Heart left ventricle (tissue), 16 donors: ENCODE measurements around the gene NSD1. TPM values are rescaled to one million over a fixed set of nuclear protein-coding genes. Genes with fewer than 3 reads are reported as not detected.

Experiments
- ATAC-seq, 4 donors: fragments of 200-7000 bp; cut with Tn5 transposase; one replicate each; pipeline ENCODE4 v1.9.1; 2020 to 2022; ENCODE audit warnings: moderate library complexity in 4 of 4, mild to moderate bottlenecking in 3 of 4, moderate number of reproducible peaks in 1 of 4
- DNase-seq, 5 donors: peaks; one replicate each; pipeline ENCODE4 v3.0.0-alpha.2; 2020
- H3K27ac ChIP-seq, 12 donors: fragments of 200-600 bp; sonication (generic) in 4 of 12; one replicate each; pipeline versions ENCODE4 v1.5.0 to v1.8.0; 2016 to 2022; ENCODE audit warnings: mild to moderate bottlenecking in 2 of 12
- H3K27me3 ChIP-seq, 9 donors: fragments of 200-600 bp; sonication (generic) in 2 of 9; one replicate each; pipeline versions ENCODE4 v1.5.1 to v1.8.0; 2016 to 2022; ENCODE audit warnings: mild to moderate bottlenecking in 3 of 9
- H3K36me3 ChIP-seq, 9 donors: fragments of 200-600 bp; sonication (generic) in 2 of 9; one replicate each; pipeline versions ENCODE4 v1.5.0 to v1.8.0; 2018 to 2022; ENCODE audit warnings: mild to moderate bottlenecking in 2 of 9
- H3K4me1 ChIP-seq, 12 donors: fragments of 200-600 bp; sonication (generic) in 4 of 12; one replicate each; pipeline versions ENCODE4 v1.5.0 to v1.8.0; 2016 to 2022; ENCODE audit warnings: mild to moderate bottlenecking in 3 of 12
- H3K4me3 ChIP-seq, 12 donors: fragments of 200-600 bp; sonication (generic) in 4 of 12; one replicate each; pipeline versions ENCODE4 v1.5.0 to v1.8.0; 2017 to 2022; ENCODE audit warnings: mild to moderate bottlenecking in 9 of 12, moderate library complexity in 4 of 12
- H3K9me3 ChIP-seq, 12 donors: fragments of 200-600 bp; sonication (generic) in 4 of 12; one replicate each; pipeline versions ENCODE4 v1.5.0 to v1.8.0; 2016 to 2022; ENCODE audit warnings: mild to moderate bottlenecking in 1 of 12
- POLR2A ChIP-seq, 2 donors: fragments of 450-650 bp; IDR thresholded peaks; one replicate each; pipeline ENCODE4 v1.6.1; 2017; ENCODE audit warnings: antibody characterized with exemption in 2 of 2, mild to moderate bottlenecking in 2 of 2, moderate library complexity in 2 of 2
- WGBS, 4 donors: extraction: QIAGEN DNeasy Blood & Tissue Kit in 2 of 4; methylation state at CpG; one replicate each; pipeline versions ENCODE4 v1.1.5 to v1.1.7; 2013 to 2018; 5-methylcytosine and 5-hydroxymethylcytosine counted together
- intact Hi-C, 10 donors: fragments of 100-400 bp; cut with DNase I; formaldehyde crosslinking; loops; one replicate each; pipeline versions ENCODE4 v1.11.1 to v1.14.2; 2022
- polyA plus RNA-seq, 2 donors: library from polyadenylated mRNA; stranded (reverse); fragments of 200-250 nt; gene quantifications; one replicate each; pipeline ENCODE4 v1.2.3, GENCODE V29; 2013
- total RNA-seq, 9 donors: library from RNA; depleted of rRNA in 2 of 9; stranded (reverse); fragments of >200 nt in 2 of 9; fragmentation: NEBNext Ultra II Directional in 3 of 9; extraction: Animal tissue kit (Norgen Biotek cat#: 25700) in 3 of 9; gene quantifications; one replicate each; pipeline versions ENCODE4 v1.1.0 to v1.2.4, GENCODE V29; 2016 to 2023
- TF ChIP-seq, protein P1 (sequence below), 12 donors: fragments of 200-600 bp; sonication (generic) in 4 of 12; IDR thresholded peaks; one replicate each; pipeline versions ENCODE4 v1.5.0 to v1.8.0; 2018 to 2022; ENCODE audit warnings: antibody characterized with exemption in 12 of 12, mild to moderate bottlenecking in 5 of 12
- donor health status: ischemic (EF 13 %, LVEDD 7.1; RV severe dilation, severe dysfunction).
- donor health status: healthy with polysubstance abuse.
- donor health status: DM: no; HTN: yes; CAD: no.
- donor health status: DM: no; HTN: no; CAD: no.
- donor health status: ischemic (EF 25% LVEDD 6.9; RV normal size, moderate dysfunction).
- donor health status: ischemic (EF 25% LVEDD 5.7; RV mildly dilated, moderate dysfunction).
- donor health status: healthy.
- donor health status: DM: yes; HTN: yes; CAD: no.
- donor health status: ischemic (EF 35%, LVEDD 5.7; RV mildly dilated, moderate dysfunction).
- donor health status: nonischemic (EF 11% LVEDD 7.7; RV severe dilation, severe dysfunction).
- donor health status: DM: yes; HTN: yes; CAD: no.
- donor health status: PGD.
- donor health status: ischemic (EF 29% LVEDD 5.4; RV normal size, mild dysfunction).
- donor health status: nonischemic (EF 23%, LVEDD 6.1; RV moderate dilation, normal function).

NSD1 gene
- total and polyA plus RNA-seq, 11 donors, result 10.9 to 64.6 (median 43.9) TPM

DNA sequence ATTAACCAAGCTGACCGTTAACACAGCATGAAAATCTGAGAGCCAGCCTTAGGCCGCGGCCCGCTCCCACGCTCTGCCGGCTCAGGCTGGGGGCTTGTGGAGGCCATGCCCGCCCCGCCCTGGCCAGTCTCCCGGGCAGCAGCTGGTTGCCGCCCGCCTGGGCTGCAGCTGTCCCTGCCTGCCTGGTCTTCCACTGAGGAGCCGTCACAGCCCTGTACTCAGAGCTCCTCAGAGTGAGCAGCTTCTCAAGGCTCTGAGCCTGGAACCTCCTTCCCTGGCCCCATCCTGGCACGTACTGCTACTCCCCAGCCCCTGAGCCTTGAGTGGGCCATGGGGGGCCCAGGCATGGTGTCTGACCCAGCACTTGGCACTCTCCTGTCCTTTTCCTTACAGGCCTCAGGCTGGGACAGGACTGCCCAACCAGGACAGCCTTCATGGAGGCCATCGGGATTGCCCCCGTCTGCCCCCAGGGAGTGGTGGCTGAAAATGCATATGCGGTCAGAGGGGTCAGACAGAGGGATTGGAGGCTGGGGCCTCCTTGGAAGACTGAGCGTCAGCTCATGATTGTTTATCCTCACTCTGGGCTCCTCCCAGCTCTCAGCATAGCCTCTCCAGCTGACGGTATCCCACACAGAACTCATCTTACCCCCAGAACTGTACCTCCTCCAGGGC, 35.0 kb upstream of the NSD1 start:
- H3K36me3 ChIP-seq, result no peaks in the 10 kb centered on the region
- intact Hi-C loops, result no loop called here
- H3K4me3 ChIP-seq, result no peak overlapping the region
- H3K9me3 ChIP-seq, result no peaks in the 10 kb centered on the region
- WGBS, 4 donors, result 58 to 80% (median 77%) methylated on average over 6 to 18 of the region's 18 CpGs
- ATAC-seq (peak in 3 of 4 donors; percentile 8 to 66 (median 49)), DNase-seq (peak in 2 of 5 donors; percentile 57 to 66)
- H3K27ac ChIP-seq, result no peak overlapping the region
- peaks cover 0 to 7% (median 0%) of the 10 kb centered on the region in 9 donors for H3K27me3 ChIP-seq
- H3K4me1 ChIP-seq, result peaks cover 0 to 33% (median 15%) of the 10 kb centered on the region in 12 donors
- TF ChIP-seq, protein P1, sequence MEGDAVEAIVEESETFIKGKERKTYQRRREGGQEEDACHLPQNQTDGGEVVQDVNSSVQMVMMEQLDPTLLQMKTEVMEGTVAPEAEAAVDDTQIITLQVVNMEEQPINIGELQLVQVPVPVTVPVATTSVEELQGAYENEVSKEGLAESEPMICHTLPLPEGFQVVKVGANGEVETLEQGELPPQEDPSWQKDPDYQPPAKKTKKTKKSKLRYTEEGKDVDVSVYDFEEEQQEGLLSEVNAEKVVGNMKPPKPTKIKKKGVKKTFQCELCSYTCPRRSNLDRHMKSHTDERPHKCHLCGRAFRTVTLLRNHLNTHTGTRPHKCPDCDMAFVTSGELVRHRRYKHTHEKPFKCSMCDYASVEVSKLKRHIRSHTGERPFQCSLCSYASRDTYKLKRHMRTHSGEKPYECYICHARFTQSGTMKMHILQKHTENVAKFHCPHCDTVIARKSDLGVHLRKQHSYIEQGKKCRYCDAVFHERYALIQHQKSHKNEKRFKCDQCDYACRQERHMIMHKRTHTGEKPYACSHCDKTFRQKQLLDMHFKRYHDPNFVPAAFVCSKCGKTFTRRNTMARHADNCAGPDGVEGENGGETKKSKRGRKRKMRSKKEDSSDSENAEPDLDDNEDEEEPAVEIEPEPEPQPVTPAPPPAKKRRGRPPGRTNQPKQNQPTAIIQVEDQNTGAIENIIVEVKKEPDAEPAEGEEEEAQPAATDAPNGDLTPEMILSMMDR (IDR thresholded peaks at IDR 0.05), result no peak
- no peak for TF ChIP-seq POLR2A (IDR thresholded peaks at IDR 0.05)

DNA sequence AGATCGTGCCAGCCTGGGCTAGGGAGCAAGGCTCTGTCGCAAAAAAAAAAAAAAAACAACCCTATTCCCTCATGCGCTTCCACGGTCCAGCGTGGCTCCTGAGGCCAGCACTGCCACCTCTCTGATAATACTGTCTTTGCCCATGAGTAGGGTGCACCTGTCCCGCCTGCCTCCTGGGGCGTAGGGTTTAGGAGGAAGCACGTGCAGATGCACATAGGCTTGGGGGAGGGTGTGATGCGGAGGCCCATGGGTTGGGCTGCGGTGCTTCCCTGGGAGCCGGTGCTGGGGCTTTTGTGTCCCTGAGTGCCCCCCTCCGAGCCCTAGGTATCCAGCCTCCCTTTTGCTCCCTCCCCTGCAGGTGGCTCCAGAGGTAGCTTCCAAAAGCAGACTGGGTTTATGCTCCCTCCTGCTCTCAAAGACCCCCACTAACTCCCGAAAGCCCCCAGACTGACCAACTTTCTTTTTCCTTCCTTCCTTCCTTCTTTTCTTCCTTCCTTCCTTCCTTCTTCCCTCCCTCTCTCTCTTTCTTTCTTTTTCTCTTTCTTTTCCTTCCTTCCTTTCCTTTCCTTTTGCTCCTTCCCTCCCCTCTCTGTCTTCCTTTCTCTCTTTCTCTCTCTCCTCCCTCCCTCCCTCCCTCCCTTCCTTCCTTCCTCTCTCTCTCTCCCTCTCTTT, 34.0 kb upstream of the NSD1 start:
- peaks cover 0 to 7% (median 0%) of the 10 kb centered on the region in 9 donors for H3K27me3 ChIP-seq
- no peak overlapping the region for H3K4me3 ChIP-seq
- no peaks in the 10 kb centered on the region for H3K9me3 ChIP-seq
- no peak for DNase-seq
- TF ChIP-seq POLR2A (IDR thresholded peaks at IDR 0.05), result no peak
- H3K27ac ChIP-seq, result no peak overlapping the region
- H3K4me1 ChIP-seq, result peaks cover 0 to 25% (median 10%) of the 10 kb centered on the region in 12 donors
- no peak for ATAC-seq
- intact Hi-C loops, result no loop called here
- H3K36me3 ChIP-seq, result no peaks in the 10 kb centered on the region
- 70 to 79% (median 76%) methylated on average over 13 of the region's 13 CpGs for WGBS, 4 donors

DNA sequence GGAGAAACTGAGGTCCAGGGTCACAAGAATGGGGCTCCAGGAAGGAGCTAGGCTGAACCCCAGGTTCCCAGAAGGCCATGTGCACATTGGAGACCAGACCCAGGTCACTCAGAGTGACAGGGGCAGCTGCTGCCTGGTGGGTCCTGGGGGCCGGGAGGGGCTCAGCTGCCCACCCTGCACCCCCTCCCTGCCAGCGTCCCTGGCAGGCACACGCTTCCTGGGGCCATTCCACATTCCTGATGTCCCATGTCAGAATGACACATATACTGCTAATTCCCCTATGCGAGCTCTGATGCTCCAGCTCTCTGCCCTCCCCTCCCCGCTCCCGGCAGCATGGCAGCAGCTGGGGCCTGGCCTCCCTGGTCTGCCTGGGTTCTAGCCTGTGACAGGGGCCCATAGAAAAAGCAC, 32.9 kb upstream of the NSD1 start:
- no peak for TF ChIP-seq POLR2A (IDR thresholded peaks at IDR 0.05)
- TF ChIP-seq, protein P1 (IDR thresholded peaks at IDR 0.05), result no peak
- no peak overlapping the region for H3K27ac ChIP-seq
- peaks cover 0 to 7% (median 0%) of the 10 kb centered on the region in 9 donors for H3K27me3 ChIP-seq
- DNase-seq, result no peak
- no peak for ATAC-seq
- WGBS, 4 donors, result 54 to 71% (median 62%) methylated on average over 2 to 6 of the region's 6 CpGs
- H3K4me1 ChIP-seq, result peaks cover 0 to 14% (median 0%) of the 10 kb centered on the region in 12 donors
- no peak overlapping the region for H3K4me3 ChIP-seq
- H3K9me3 ChIP-seq, result no peaks in the 10 kb centered on the region
- intact Hi-C loops, result no loop called here
- H3K36me3 ChIP-seq, result no peaks in the 10 kb centered on the region

DNA sequence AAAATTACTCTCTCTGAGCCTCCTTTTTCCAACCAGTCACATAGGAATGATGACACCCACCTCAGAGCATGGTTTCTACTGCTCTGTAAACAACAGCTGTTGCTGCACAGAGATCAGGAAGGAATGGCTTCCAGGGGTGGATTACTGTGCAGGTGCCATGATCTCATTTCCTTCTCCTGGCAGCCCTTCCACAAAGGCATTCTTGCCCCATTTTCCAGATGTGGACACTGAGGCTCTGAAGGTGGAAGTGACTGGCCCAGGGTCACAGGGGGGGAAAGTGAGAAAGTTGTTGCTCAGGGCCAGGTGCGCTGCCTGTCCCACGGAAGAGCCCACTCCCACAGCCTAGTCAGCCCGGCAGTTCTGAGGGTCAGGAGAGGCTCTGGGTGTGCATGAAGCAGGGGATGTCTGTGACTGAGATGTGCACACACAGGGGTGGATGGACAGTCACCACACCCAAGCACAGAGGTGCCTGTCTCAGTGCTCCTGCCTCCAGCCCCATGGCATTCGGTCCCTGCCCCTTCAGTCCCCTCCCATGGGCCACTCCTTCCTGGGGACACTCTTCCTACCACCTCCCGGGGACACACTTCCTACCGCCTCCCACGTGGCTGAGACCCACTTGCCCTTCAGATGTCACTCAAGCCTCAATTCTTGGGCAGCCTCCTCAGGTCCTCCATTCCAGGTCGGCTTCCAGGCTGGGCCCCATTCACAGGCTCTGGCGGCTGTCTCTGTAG, 29.9 kb upstream of the NSD1 start:
- Histone ChIP-seq H3K4me1 (peaks cover 0 to 4% (median 0%) of the 10 kb centered on the region in 12 donors), H3K36me3 (no peaks in the 10 kb centered on the region), H3K27me3 (peaks cover 0 to 7% (median 0%) of the 10 kb centered on the region in 9 donors), H3K4me3 (no peak overlapping the region), H3K9me3 (no peaks in the 10 kb centered on the region), H3K27ac (no peak overlapping the region)
- TF ChIP-seq POLR2A (IDR thresholded peaks at IDR 0.05), result no peak
- TF ChIP-seq, protein P1 (IDR thresholded peaks at IDR 0.05), result no peak
- DNase-seq (no peak), ATAC-seq (no peak)
- intact Hi-C loops, result no loop called here
- WGBS, 4 donors, result 56 to 69% (median 61%) methylated on average over 8 to 9 of the region's 9 CpGs
